Left ventricle myocardium inferior (tissue), 1 donor: ENCODE data around the gene SYNPO2. TPM values are rescaled to one million over a fixed set of nuclear protein-coding genes. Genes with fewer than 3 reads are reported as not detected.
A peak's percentile ranks its signal among the peaks of the same experiment; 100 is the strongest.

Source experiments
- DNase-seq: peaks from one replicate; pipeline ENCODE4 v3.0.0-alpha.2; 2020
- H3K27ac ChIP-seq: fragments of 200-600 bp; replicated peaks from 2 replicates; pipeline ENCODE4 v1.8.0; 2021
- H3K27me3 ChIP-seq: fragments of 200-600 bp; 2 replicates; pipeline ENCODE4 v1.8.0; 2021; ENCODE audit warnings: low read depth
- H3K36me3 ChIP-seq: fragments of 200-600 bp; 2 replicates; pipeline ENCODE4 v1.8.0; 2021
- H3K4me1 ChIP-seq: fragments of 200-600 bp; 2 replicates; pipeline ENCODE4 v1.8.0; 2021
- H3K4me3 ChIP-seq: fragments of 200-600 bp; 2 replicates; pipeline ENCODE4 v1.8.0; 2021; ENCODE audit warnings: mild to moderate bottlenecking, moderate library complexity
- H3K9me3 ChIP-seq: fragments of 200-600 bp; replicated peaks from 2 replicates; pipeline ENCODE4 v1.8.0; 2021
- CTCF ChIP-seq: fragments of 200-600 bp; IDR thresholded peaks from 2 replicates; pipeline ENCODE4 v1.8.0; 2021; ENCODE audit warnings: antibody characterized with exemption, mild to moderate bottlenecking, borderline replicate concordance
- intact Hi-C: fragments of 100-400 bp; cut with micrococcal nuclease; formaldehyde crosslinking; loops from one replicate; pipeline ENCODE4 v1.11.0; 2022
- total RNA-seq: library from RNA; stranded (reverse); fragmentation: NEBNext Ultra II Directional; extraction: Animal tissue kit (Norgen Biotek cat#: 25700); gene quantifications from one replicate; pipeline ENCODE4 v1.2.1, GENCODE V29; 2021
- donor health status: DM: no; HTN: yes; CAD: no; lungs with severe emphysema.

The SYNPO2 gene
- total RNA-seq, 1 donor from 2014 or later = 239 TPM

- no peak for DNase-seq
- Histone ChIP-seq H3K27ac (peak overlapping the region; percentile 49), H3K4me1 (peaks cover 94% of the 10 kb centered on the region), H3K36me3 (peaks cover 3% of the 10 kb centered on the region), H3K27me3 (no peaks in the 10 kb centered on the region), H3K4me3 (no peak overlapping the region), H3K9me3 (no peaks in the 10 kb centered on the region)
- TF ChIP-seq CTCF = no peak
- intact Hi-C loops = no loop called here
Observed at GRCh38 chr4:119037709-119038108, 149.1 kb downstream of the SYNPO2 start.

DNA sequence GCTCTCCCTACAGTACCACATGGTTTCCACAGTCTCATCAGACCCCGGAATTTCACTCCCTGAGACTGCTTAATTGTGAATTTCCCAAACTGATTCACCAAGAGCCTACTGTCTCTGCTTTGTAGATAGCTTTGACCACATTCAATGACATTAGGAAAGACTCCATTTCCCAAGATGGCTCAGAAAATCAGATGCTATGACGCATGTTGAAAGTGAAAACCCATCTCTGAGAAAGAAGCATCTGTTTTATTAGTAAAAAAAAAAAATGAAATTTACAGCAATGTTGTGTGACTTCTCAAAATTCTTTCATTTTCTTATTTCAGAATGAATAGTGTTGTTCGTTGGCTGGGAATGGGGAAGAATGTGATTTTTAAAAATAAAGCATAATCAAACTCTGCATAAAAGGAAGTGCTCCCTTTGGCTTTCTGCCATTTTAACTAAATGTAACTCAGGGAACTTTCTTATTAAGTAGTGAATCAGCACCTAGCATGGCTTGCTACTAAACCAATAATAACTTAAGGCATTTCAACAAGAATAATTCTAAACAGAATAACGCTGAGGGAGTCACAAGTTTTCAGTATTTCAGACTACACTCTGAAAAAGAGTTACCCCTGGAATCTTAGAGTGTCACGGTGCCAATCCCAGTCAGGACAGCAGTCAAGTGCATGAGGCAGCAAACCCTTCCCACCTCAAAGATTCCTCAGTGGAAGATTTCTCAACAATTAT, 149.6 kb downstream of the SYNPO2 start:
- DNase-seq = no peak
- H3K36me3 ChIP-seq = no peaks in the 10 kb centered on the region
- TF ChIP-seq CTCF = no peak
- H3K9me3 ChIP-seq = no peaks in the 10 kb centered on the region
- H3K4me1 ChIP-seq = peaks cover 93% of the 10 kb centered on the region
- intact Hi-C loops = no loop called here
- H3K4me3 ChIP-seq = no peak overlapping the region
- no peaks in the 10 kb centered on the region for H3K27me3 ChIP-seq
- H3K27ac ChIP-seq = peak overlapping the region; percentile 49

- Histone ChIP-seq H3K27me3 (no peaks in the 10 kb centered on the region), H3K4me3 (no peak overlapping the region), H3K36me3 (no peaks in the 10 kb centered on the region), H3K27ac (no peak overlapping the region), H3K9me3 (no peaks in the 10 kb centered on the region), H3K4me1 (peaks cover 93% of the 10 kb centered on the region)
- DNase-seq = no peak
- TF ChIP-seq CTCF = no peak
- intact Hi-C loops = no loop called here
Observed at GRCh38 chr4:119039160-119039559, 150.5 kb downstream of the SYNPO2 start.

DNA sequence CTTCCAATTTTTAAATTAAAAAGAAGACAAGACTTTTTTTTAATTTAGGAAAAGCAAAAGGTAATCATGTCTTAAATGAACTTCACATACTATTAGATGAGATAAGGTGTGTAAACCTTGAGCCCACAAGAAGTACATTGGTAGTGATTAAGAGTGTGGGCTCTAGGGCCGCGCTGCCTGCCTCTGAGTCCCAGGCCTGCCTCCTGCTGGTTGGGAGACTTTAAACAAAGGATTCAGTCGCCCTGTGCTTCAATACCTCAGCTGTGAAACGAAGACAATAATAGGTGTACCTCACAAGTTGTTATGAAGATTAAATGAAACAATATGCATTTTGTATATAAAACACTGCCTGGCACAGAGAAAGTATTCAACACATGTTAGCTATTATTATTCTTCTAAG, 151.1 kb downstream of the SYNPO2 start:
- peak overlapping the region; percentile 68 for H3K27ac ChIP-seq
- intact Hi-C loops = loop anchor here (5.0 kb wide), 1 partner anchor 248 kb away; no protein-coding TSS in a partner anchor
- TF ChIP-seq CTCF = peak; percentile 26
- H3K36me3 ChIP-seq = no peaks in the 10 kb centered on the region
- no peaks in the 10 kb centered on the region for H3K9me3 ChIP-seq
- no peak overlapping the region for H3K4me3 ChIP-seq
- DNase-seq = no peak
- peaks cover 93% of the 10 kb centered on the region for H3K4me1 ChIP-seq
- no peaks in the 10 kb centered on the region for H3K27me3 ChIP-seq

DNA sequence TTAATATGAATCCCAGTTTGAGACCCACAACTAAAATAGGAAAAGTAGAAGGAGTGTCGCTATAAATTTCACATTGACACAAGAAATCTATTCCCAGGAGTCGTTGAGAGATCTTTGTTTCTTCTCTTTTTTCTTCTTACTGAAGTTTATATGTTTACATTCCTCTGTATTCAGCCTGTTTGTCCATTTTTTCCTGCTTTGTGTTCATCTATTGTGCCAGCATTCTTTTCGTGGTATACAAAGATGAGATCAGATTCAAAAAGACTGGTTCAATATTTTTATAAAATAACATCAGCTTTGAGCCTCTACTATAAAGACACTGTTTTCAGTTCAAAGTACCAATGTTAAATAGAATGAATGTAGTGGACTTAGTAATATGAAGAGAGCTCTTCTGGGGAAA, 151.6 kb downstream of the SYNPO2 start:
- no peak for TF ChIP-seq CTCF
- no peak for DNase-seq
- Histone ChIP-seq H3K4me3 (no peak overlapping the region), H3K27ac (peak overlapping the region; percentile 68), H3K27me3 (no peaks in the 10 kb centered on the region), H3K4me1 (peaks cover 93% of the 10 kb centered on the region), H3K9me3 (no peaks in the 10 kb centered on the region), H3K36me3 (no peaks in the 10 kb centered on the region)
- intact Hi-C loops = loop anchor here (5.0 kb wide), 1 partner anchor 247 kb away; no protein-coding TSS in a partner anchor
